Renal cortex interstitium (tissue), 15 donors: ENCODE measurements around the gene TARBP2. TPM values are rescaled to one million over a fixed set of nuclear protein-coding genes. Genes with fewer than 3 reads are reported as not detected.

Experiments used
- DNase-seq, 11 donors: peaks; one replicate each; pipeline ENCODE4 v3.0.0-alpha.2; 2013; ENCODE audit warnings: low read depth in 9 of 11, low spot score in 4 of 11; ENCODE audit errors: extremely low read depth in 1 of 11
- long read RNA-seq, 16 experiments: transcript quantifications; one replicate each; lab custom pipeline, GENCODE V29; 2026
- polyA plus RNA-seq, 3 donors: library from polyadenylated mRNA; unstranded; fragments of 120-200 nt; gene quantifications; one replicate each; pipeline ENCODE4 v1.2.1, GENCODE V29; 2013; ENCODE audit not compliant: insufficient read length in 3 of 3

Gene TARBP2, protein sequence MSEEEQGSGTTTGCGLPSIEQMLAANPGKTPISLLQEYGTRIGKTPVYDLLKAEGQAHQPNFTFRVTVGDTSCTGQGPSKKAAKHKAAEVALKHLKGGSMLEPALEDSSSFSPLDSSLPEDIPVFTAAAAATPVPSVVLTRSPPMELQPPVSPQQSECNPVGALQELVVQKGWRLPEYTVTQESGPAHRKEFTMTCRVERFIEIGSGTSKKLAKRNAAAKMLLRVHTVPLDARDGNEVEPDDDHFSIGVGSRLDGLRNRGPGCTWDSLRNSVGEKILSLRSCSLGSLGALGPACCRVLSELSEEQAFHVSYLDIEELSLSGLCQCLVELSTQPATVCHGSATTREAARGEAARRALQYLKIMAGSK
- 10 to 100 TPM; 43.4 to 54.1 (median 49.4) TPM for polyA plus RNA-seq
- long read RNA-seq, donor 1, transcript TARBP2-201 (9 exons, 1,867 nt): major isoform, 6 of 7 reads
- long read RNA-seq, donor 1, partial matches to known transcripts: 0 of 7 reads
- long read RNA-seq, donor 1, other reads (novel, unspliced or antisense): 0 of 7 reads
- long read RNA-seq, donor 2, partial matches to known transcripts: 0 of 4 reads
- long read RNA-seq, donor 2, other reads (novel, unspliced or antisense): 0 of 4 reads
- long read RNA-seq, donor 3, transcript TARBP2-201 (9 exons, 1,867 nt): major isoform, 9 of 18 reads
- long read RNA-seq, donor 3, partial matches to known transcripts: 0 of 18 reads
- long read RNA-seq, donor 3, other reads (novel, unspliced or antisense): 0 of 18 reads
- long read RNA-seq, donor 4, partial matches to known transcripts: 0 of 3 reads
- long read RNA-seq, donor 4, other reads (novel, unspliced or antisense): 0 of 3 reads
- long read RNA-seq, donor 5: 0 reads
- long read RNA-seq, donor 6, partial matches to known transcripts: 0 of 7 reads
- long read RNA-seq, donor 6, other reads (novel, unspliced or antisense): 0 of 7 reads
- long read RNA-seq, donor 7, partial matches to known transcripts: 6 of 17 reads
- long read RNA-seq, donor 7, other reads (novel, unspliced or antisense): 0 of 17 reads
- long read RNA-seq, donor 8, transcript TARBP2-201 (9 exons, 1,867 nt): major isoform, 13 of 19 reads
- long read RNA-seq, donor 8, partial matches to known transcripts: 0 of 19 reads
- long read RNA-seq, donor 8, other reads (novel, unspliced or antisense): 0 of 19 reads
- long read RNA-seq, donor 9, transcript TARBP2-201 (9 exons, 1,867 nt): major isoform, 8 of 14 reads
- long read RNA-seq, donor 9, partial matches to known transcripts: 5 of 14 reads
- long read RNA-seq, donor 9, other reads (novel, unspliced or antisense): 0 of 14 reads
- long read RNA-seq, donor 10, partial matches to known transcripts: 5 of 10 reads
- long read RNA-seq, donor 10, other reads (novel, unspliced or antisense): 0 of 10 reads
- long read RNA-seq, donor 11, transcript TARBP2-201 (9 exons, 1,867 nt): major isoform, 6 of 9 reads
- long read RNA-seq, donor 11, partial matches to known transcripts: 0 of 9 reads
- long read RNA-seq, donor 11, other reads (novel, unspliced or antisense): 0 of 9 reads
- long read RNA-seq, donor 12, partial matches to known transcripts: 0 of 5 reads
- long read RNA-seq, donor 12, other reads (novel, unspliced or antisense): 0 of 5 reads
- long read RNA-seq, donor 13: 0 reads
- long read RNA-seq, donor 14, transcript TARBP2-201 (9 exons, 1,867 nt): major isoform, 10 of 12 reads
- long read RNA-seq, donor 14, partial matches to known transcripts: 0 of 12 reads
- long read RNA-seq, donor 14, other reads (novel, unspliced or antisense): 0 of 12 reads
- long read RNA-seq, donor 15, partial matches to known transcripts: 0 of 5 reads
- long read RNA-seq, donor 15, other reads (novel, unspliced or antisense): 0 of 5 reads
- long read RNA-seq, donor 16, transcript TARBP2-201 (9 exons, 1,867 nt): major isoform, 16 of 24 reads
- long read RNA-seq, donor 16, partial matches to known transcripts: 0 of 24 reads
- long read RNA-seq, donor 16, other reads (novel, unspliced or antisense): 0 of 24 reads

DNA sequence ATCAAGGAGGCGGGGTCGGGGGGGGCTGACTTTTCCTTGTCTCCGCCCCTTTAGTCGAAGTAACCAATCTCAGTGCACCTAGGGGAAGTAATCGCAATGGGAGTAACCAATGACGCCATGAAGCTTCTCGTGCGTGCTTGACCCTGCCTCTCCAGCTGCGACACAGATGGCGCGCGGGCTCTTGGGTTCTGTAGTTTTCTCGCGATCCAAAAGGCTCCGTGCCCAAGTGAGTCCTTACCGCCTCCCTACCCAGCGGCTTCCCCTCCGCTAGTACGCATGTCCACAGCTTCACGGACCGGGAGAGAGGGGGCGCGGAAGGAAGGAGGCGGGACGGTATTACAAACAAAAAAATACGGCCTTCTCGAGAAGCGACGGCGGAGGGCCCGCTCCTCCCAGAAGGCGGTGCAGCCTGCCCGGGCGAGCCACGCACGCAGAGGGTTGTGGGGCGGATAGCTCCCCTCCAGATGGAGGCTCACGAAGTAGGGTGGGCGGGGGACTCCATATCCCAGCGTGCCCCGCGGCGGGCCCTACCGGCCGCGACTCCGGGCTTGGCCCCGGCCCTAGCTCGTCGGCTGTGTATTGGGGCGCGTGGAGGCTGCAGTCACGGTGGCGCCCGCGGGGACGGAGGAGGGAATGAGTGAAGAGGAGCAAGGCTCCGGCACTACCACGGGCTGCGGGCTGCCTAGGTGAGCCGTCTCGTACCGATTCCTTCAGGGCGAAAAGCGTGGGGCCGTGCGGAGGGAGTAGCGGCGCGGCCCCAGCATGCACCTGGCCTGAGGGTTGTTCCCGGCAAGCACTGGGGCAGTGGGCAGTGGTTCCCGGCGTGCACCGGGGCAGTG lies at the start of gene TARBP2:
TARBP2 (plus strand) TSS at position 508 of the 839 bp plus-strand sequence; CDS start at position 634, 126 bp downstream.
- DNase-seq: peak; percentile 95 to 100 (median 98)

GRCh38 chr12:53451661-53452158 lies 49.4 kb upstream of the TARBP2 start, which contains the start of gene PCBP2:
Gene PCBP2, plus strand, starts transcription at chr12:53452102. Its CDS starts 2,699 bp downstream, at chr12:53454801.
- peak; percentile 92 to 99 (median 98) for DNase-seq

DNA sequence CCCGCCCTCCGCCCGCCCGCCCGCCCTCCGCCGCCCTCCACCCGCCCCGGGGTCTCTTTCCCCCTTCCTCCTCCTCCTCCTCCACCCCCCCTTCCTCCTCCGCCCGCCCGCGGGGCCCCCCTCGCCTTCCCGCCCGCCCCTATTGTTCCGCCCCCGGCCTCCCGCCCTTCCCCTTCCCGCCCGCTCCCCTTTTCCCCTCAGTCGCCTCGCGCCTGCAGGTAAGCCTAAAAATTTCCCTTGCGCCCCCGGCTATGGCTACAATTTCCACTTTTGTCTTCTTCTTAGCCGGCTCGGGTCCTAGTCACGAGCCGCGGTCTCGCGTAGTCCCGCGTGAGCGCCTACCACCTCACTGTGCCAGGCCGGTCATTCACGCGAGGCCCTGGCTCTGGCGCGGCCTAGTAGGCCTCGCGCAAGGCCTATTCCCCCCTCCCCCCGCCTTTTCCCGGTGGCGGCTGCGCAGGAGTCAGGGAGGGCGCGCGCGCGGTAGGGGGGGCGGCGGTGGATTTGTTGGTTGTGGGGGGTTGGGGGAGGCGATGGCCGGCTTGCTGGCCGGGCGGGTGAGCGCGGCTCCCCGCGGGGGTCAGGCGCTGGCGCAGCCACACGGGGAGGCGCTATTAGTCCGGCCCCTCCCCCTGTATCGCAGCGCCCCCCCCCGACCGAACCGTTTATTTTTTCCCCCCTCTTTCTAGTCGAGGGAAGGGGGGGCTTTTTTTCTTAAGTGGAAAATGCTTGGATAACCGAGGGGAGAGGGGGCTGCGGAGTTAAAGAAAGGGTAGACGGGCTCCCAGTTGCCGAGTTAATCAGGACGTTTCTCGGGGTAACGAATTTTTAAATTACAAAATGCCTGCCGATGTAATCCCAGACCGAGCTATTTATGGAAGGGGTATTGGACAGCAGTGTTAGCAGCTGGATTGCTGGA lies 48.7 kb upstream of the TARBP2 start:
- DNase-seq: peak; percentile 57 to 84 (median 77)

GRCh38 chr12:53453953-53454640 lies 47.0 kb upstream of the TARBP2 start:
- no peak for DNase-seq

GRCh38 chr12:53454707-53455106 lies 46.4 kb upstream of the TARBP2 start:
- DNase-seq: no peak

DNA sequence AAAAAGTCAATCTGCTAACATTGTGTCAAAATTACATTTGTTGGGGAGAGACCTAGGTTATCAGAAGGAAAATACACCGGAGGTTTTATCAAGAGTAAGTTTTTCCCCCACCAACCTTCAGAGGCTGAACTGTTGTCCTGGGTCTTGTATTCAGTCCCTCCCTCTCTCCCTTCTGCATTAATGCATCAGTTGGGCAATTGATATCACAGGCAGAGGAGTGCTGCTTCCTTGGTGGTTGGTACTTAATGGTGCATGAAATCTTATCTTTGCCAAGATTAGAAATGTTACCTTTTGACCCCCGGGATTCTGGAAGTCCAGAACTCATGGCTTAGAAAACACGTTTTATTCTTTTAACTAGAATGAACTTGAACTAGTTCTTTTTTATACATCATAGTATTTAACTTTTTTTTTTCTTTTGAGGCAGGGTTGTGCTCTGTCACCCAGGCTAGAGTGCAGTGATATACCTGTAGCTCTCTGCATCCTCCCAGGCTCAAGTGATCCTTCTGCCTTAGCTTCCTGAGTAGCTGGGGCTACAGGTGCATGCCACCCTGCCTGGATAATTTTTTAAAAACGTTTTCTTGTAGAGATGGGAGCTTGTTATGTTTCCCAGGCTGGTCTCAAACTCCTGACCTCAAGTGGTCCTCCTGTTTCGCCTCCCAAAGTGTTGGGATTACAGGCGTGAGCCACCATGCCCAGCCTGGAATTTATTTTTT lies 44.3 kb upstream of the TARBP2 start:
- no peak for DNase-seq

DNA sequence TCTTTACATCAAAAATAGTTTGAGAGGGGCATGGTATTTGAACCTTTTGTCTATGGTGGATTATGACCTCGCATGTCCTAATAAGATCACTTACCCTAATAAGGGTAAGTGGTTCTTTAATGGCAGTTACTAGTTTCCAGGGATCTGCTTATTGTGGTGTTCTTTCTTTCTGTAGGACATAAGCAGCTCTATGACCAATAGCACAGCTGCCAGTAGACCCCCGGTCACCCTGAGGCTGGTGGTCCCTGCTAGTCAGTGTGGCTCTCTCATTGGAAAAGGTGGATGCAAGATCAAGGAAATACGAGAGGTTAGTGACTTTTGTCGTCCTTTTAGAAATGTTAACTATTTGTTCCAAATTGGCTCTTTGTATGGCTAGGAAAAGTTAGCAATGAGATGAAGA lies 42.0 kb upstream of the TARBP2 start:
- DNase-seq: no peak

DNA sequence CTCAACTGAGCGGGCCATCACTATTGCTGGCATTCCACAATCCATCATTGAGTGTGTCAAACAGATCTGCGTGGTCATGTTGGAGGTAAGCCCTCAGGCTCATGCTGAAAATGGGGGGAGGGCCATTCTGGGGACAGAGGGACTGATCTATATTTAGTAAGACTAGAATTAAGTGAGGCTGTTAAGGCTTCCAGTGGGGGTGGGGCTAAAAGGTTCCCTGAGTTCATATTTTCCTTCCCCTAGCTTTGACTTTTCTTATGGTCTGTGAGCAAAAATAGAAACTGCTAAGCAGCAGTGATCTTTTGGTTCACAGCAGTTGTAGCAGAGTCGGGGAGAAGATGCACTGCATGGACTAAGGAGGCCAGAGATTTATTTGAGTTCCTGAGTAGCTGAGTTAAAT lies 40.0 kb upstream of the TARBP2 start:
- DNase-seq: no peak

- no peak for DNase-seq
Observed at GRCh38 chr12:53461591-53461990, 39.5 kb upstream of the TARBP2 start.

- no peak for DNase-seq
Observed at GRCh38 chr12:53462935-53463334, 38.1 kb upstream of the TARBP2 start.

DNA sequence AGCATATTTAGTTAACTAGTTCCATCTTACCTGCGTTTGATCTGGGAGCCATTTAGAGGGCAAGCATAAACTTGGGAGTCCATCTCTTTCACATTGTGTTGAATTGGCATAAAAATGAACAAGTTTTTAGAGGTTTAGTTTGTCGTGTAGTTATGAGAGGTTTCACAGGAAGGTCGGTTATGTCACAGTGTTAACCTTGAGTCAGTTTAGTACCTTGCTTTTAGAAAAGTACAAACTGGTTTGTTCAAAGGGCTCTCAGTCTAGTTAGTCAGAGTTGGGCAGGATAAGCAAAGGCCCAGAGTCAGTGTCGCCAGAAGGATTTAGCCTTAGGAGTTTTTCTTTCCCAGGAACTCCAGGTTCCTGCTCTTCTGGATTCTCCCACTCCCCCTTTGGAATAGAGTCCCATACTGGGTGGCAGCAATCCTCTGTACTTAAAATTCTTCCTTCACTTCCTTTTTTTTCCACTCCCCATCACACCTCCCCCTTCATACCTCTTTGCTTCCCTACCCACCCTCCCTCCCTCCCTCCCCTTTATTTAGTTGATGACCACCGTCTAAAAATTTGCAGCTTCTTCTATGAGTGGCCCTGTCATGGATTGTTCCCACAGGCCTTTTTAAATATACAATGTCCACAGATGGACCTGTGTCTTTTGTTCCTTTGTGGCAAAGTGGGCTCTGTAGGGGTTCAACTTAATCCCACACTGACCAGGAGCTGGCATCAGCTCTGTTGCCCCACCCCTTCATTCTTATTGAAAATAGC lies 37.1 kb upstream of the TARBP2 start:
- no peak for DNase-seq

- DNase-seq: no peak
Observed at GRCh38 chr12:53464685-53465418, 36.2 kb upstream of the TARBP2 start.

GRCh38 chr12:53465679-53466078 lies 35.4 kb upstream of the TARBP2 start:
- DNase-seq: no peak
